HG03521 (cell line): ENCODE measurements around the gene GOLGA8N.
"Not testable (repeated sequence)": the region's sequence is repeated elsewhere in the genome, so short reads cannot be mapped to it uniquely, and the experiment has no call there.

ENCODE experiments used
- ATAC-seq: cut with Tn5 transposase; IDR thresholded peaks from one replicate; pipeline ENCODE4 v1.9.1; 2021; ENCODE audit warnings: mild to moderate bottlenecking, moderate library complexity; ENCODE audit not compliant: unreplicated experiment

GOLGA8N gene

GRCh38 chr15:32593151-32593550, at the start of gene GOLGA8N:
GOLGA8N (plus strand) TSS chr15:32593456.
- not testable (repeated sequence) for ATAC-seq

- ATAC-seq, result not testable (repeated sequence)
These were observed 49.8 kb upstream of the GOLGA8N start for GRCh38 chr15:32543456-32543855.

- not testable (repeated sequence) for ATAC-seq
These were observed 48.1 kb upstream of the GOLGA8N start for GRCh38 chr15:32545129-32545528.

- ATAC-seq, result not testable (repeated sequence)
These were observed 38.7 kb upstream of the GOLGA8N start for GRCh38 chr15:32554587-32554986.

GRCh38 chr15:32562198-32562597, 31.1 kb upstream of the GOLGA8N start:
- not testable (repeated sequence) for ATAC-seq

GRCh38 chr15:32568988-32569387, 24.3 kb upstream of the GOLGA8N start:
- not testable (repeated sequence) for ATAC-seq

- ATAC-seq, result not testable (repeated sequence)
These were observed 14.8 kb upstream of the GOLGA8N start for GRCh38 chr15:32578482-32578881.

- not testable (repeated sequence) for ATAC-seq
These were observed 7.4 kb upstream of the GOLGA8N start for GRCh38 chr15:32585844-32586243.

GRCh38 chr15:32609518-32609917, 16.3 kb downstream of the GOLGA8N start:
- ATAC-seq, result not testable (repeated sequence)

GRCh38 chr15:32610719-32611118, 17.5 kb downstream of the GOLGA8N start:
- not testable (repeated sequence) for ATAC-seq

- ATAC-seq, result peak; percentile 18
These were observed 21.4 kb downstream of the GOLGA8N start for GRCh38 chr15:32614712-32615050.

GRCh38 chr15:32615051-32615870, 22.0 kb downstream of the GOLGA8N start, which contains the start of gene ARHGAP11A:
ARHGAP11A (plus strand) TSS chr15:32615504; CDS start chr15:32616212, 708 bp downstream.
- peak; percentile 76 for ATAC-seq

GRCh38 chr15:32615871-32616426, 22.7 kb downstream of the GOLGA8N start:
- ATAC-seq, result not testable (repeated sequence)

- no peak for ATAC-seq
These were observed 43.2 kb downstream of the GOLGA8N start for GRCh38 chr15:32636410-32636809.

- no peak for ATAC-seq
These were observed 43.8 kb downstream of the GOLGA8N start for GRCh38 chr15:32636908-32637567.

- ATAC-seq, result no peak
These were observed 44.4 kb downstream of the GOLGA8N start for GRCh38 chr15:32637704-32638103.

- no peak for ATAC-seq
These were observed 48.3 kb downstream of the GOLGA8N start, which contains the start of gene SCG5 for GRCh38 chr15:32641517-32642059. SCG5 (plus strand) TSS chr15:32641710; CDS start chr15:32643593, 1,883 bp downstream.

GRCh38 chr15:32642667-32643435, 49.6 kb downstream of the GOLGA8N start:
- no peak for ATAC-seq

GRCh38 chr15:32643907-32644445, 50.7 kb downstream of the GOLGA8N start:
- no peak for ATAC-seq

GRCh38 chr15:32646291-32646690, 53.0 kb downstream of the GOLGA8N start:
- no peak for ATAC-seq
